Measurements from ENCODE around the gene PHACTR1.

PHACTR1 gene

GRCh38 chr6:13035606-13036005 is 319.0 kb downstream of the PHACTR1 start:
- Histone ChIP-seq H3K27me3 (ENCODE audit: control insufficient read depth in 1 of 2, insufficient read depth in 2 of 2, low read length in 2 of 2) (no peaks in the 10 kb centered on the region), H3K27ac (ENCODE audit: low read depth, low read length) (no peak overlapping the region), H3K36me3 (ENCODE audit: insufficient read depth, low read length) (no peaks in the 10 kb centered on the region), H3K9me3 (ENCODE audit: low read length) (no peaks in the 10 kb centered on the region), H3K4me1 (ENCODE audit: insufficient read depth, low read length) (peaks cover 12% of the 10 kb centered on the region), H3K4me3 (ENCODE audit: low read depth in 1 of 2, low read length in 2 of 2) (no peak overlapping the region), H3K9ac (ENCODE audit: low read length) (no peak overlapping the region)

GRCh38 chr6:13038315-13038714 is 321.7 kb downstream of the PHACTR1 start:
- H3K9me3 ChIP-seq (ENCODE audit: low read length): no peaks in the 10 kb centered on the region
- H3K4me3 ChIP-seq (ENCODE audit: low read depth in 1 of 2, low read length in 2 of 2): no peak overlapping the region
- no peaks in the 10 kb centered on the region for H3K27me3 ChIP-seq (ENCODE audit: control insufficient read depth in 1 of 2, insufficient read depth in 2 of 2, low read length in 2 of 2)
- H3K27ac ChIP-seq (ENCODE audit: low read depth, low read length): no peak overlapping the region
- no peaks in the 10 kb centered on the region for H3K36me3 ChIP-seq (ENCODE audit: insufficient read depth, low read length)
- H3K4me1 ChIP-seq (ENCODE audit: insufficient read depth, low read length): peaks cover 12% of the 10 kb centered on the region
- H3K9ac ChIP-seq (ENCODE audit: low read length): no peak overlapping the region

GRCh38 chr6:13038741-13039190 is 322.2 kb downstream of the PHACTR1 start:
- peaks cover 12% of the 10 kb centered on the region for H3K4me1 ChIP-seq (ENCODE audit: insufficient read depth, low read length)
- H3K27ac ChIP-seq (ENCODE audit: low read depth, low read length): no peak overlapping the region

GRCh38 chr6:13044390-13044789 is 327.8 kb downstream of the PHACTR1 start:
- H3K27me3 ChIP-seq (ENCODE audit: control insufficient read depth in 1 of 2, insufficient read depth in 2 of 2, low read length in 2 of 2): no peaks in the 10 kb centered on the region
- no peak overlapping the region for H3K4me3 ChIP-seq (ENCODE audit: low read depth in 1 of 2, low read length in 2 of 2)
- no peaks in the 10 kb centered on the region for H3K4me1 ChIP-seq (ENCODE audit: insufficient read depth, low read length)
- no peaks in the 10 kb centered on the region for H3K36me3 ChIP-seq (ENCODE audit: insufficient read depth, low read length)
- no peaks in the 10 kb centered on the region for H3K9me3 ChIP-seq (ENCODE audit: low read length)
- no peak overlapping the region for H3K9ac ChIP-seq (ENCODE audit: low read length)
- H3K27ac ChIP-seq (ENCODE audit: low read depth, low read length): no peak overlapping the region

More at GRCh38 chr6:13038741-13039190, 322.2 kb downstream of the PHACTR1 start:
- no peaks in the 10 kb centered on the region for H3K9me3 ChIP-seq (ENCODE audit: low read length)
- no peak overlapping the region for H3K9ac ChIP-seq (ENCODE audit: low read length)
- H3K36me3 ChIP-seq (ENCODE audit: insufficient read depth, low read length): no peaks in the 10 kb centered on the region
- H3K4me3 ChIP-seq (ENCODE audit: low read depth in 1 of 2, low read length in 2 of 2): no peak overlapping the region
- H3K27me3 ChIP-seq (ENCODE audit: control insufficient read depth in 1 of 2, insufficient read depth in 2 of 2, low read length in 2 of 2): no peaks in the 10 kb centered on the region

- Histone ChIP-seq H3K27ac (ENCODE audit: low read depth, low read length) (no peak overlapping the region), H3K9ac (ENCODE audit: low read length) (no peak overlapping the region), H3K4me1 (ENCODE audit: insufficient read depth, low read length) (no peaks in the 10 kb centered on the region), H3K9me3 (ENCODE audit: low read length) (no peaks in the 10 kb centered on the region), H3K4me3 (ENCODE audit: low read depth in 1 of 2, low read length in 2 of 2) (no peak overlapping the region), H3K27me3 (ENCODE audit: control insufficient read depth in 1 of 2, insufficient read depth in 2 of 2, low read length in 2 of 2) (no peaks in the 10 kb centered on the region), H3K36me3 (ENCODE audit: insufficient read depth, low read length) (no peaks in the 10 kb centered on the region)
Observed at GRCh38 chr6:13044896-13045295, 328.3 kb downstream of the PHACTR1 start.

GRCh38 chr6:13045676-13046075 is 329.1 kb downstream of the PHACTR1 start:
- Histone ChIP-seq H3K27ac (ENCODE audit: low read depth, low read length) (no peak overlapping the region), H3K4me1 (ENCODE audit: insufficient read depth, low read length) (no peaks in the 10 kb centered on the region), H3K36me3 (ENCODE audit: insufficient read depth, low read length) (no peaks in the 10 kb centered on the region), H3K4me3 (ENCODE audit: low read depth in 1 of 2, low read length in 2 of 2) (no peak overlapping the region), H3K9ac (ENCODE audit: low read length) (no peak overlapping the region), H3K9me3 (ENCODE audit: low read length) (no peaks in the 10 kb centered on the region), H3K27me3 (ENCODE audit: control insufficient read depth in 1 of 2, insufficient read depth in 2 of 2, low read length in 2 of 2) (no peaks in the 10 kb centered on the region)

GRCh38 chr6:13046084-13046483 is 329.5 kb downstream of the PHACTR1 start:
- Histone ChIP-seq H3K9me3 (ENCODE audit: low read length) (no peaks in the 10 kb centered on the region), H3K4me1 (ENCODE audit: insufficient read depth, low read length) (no peaks in the 10 kb centered on the region), H3K27ac (ENCODE audit: low read depth, low read length) (no peak overlapping the region)

GRCh38 chr6:13048113-13048512 is 331.5 kb downstream of the PHACTR1 start:
- H3K27me3 ChIP-seq (ENCODE audit: control insufficient read depth in 1 of 2, insufficient read depth in 2 of 2, low read length in 2 of 2): no peaks in the 10 kb centered on the region
- H3K9me3 ChIP-seq (ENCODE audit: low read length): no peaks in the 10 kb centered on the region
- H3K9ac ChIP-seq (ENCODE audit: low read length): no peak overlapping the region
- H3K36me3 ChIP-seq (ENCODE audit: insufficient read depth, low read length): no peaks in the 10 kb centered on the region
- H3K4me3 ChIP-seq (ENCODE audit: low read depth in 1 of 2, low read length in 2 of 2): no peak overlapping the region
- no peak overlapping the region for H3K27ac ChIP-seq (ENCODE audit: low read depth, low read length)
- H3K4me1 ChIP-seq (ENCODE audit: insufficient read depth, low read length): no peaks in the 10 kb centered on the region

More at GRCh38 chr6:13046084-13046483, 329.5 kb downstream of the PHACTR1 start:
- Histone ChIP-seq H3K4me3 (ENCODE audit: low read depth in 1 of 2, low read length in 2 of 2) (no peak overlapping the region), H3K9ac (ENCODE audit: low read length) (no peak overlapping the region), H3K27me3 (ENCODE audit: control insufficient read depth in 1 of 2, insufficient read depth in 2 of 2, low read length in 2 of 2) (no peaks in the 10 kb centered on the region), H3K36me3 (ENCODE audit: insufficient read depth, low read length) (no peaks in the 10 kb centered on the region)

- Histone ChIP-seq H3K27me3 (ENCODE audit: control insufficient read depth in 1 of 2, insufficient read depth in 2 of 2, low read length in 2 of 2) (no peaks in the 10 kb centered on the region), H3K4me1 (ENCODE audit: insufficient read depth, low read length) (no peaks in the 10 kb centered on the region), H3K4me3 (ENCODE audit: low read depth in 1 of 2, low read length in 2 of 2) (no peak overlapping the region), H3K36me3 (ENCODE audit: insufficient read depth, low read length) (no peaks in the 10 kb centered on the region), H3K9ac (ENCODE audit: low read length) (no peak overlapping the region), H3K9me3 (ENCODE audit: low read length) (no peaks in the 10 kb centered on the region), H3K27ac (ENCODE audit: low read depth, low read length) (no peak overlapping the region)
Observed at GRCh38 chr6:13049666-13050254, 333.2 kb downstream of the PHACTR1 start.

GRCh38 chr6:13053006-13053461 is 336.5 kb downstream of the PHACTR1 start:
- H3K4me3 ChIP-seq (ENCODE audit: low read depth in 1 of 2, low read length in 2 of 2): no peak overlapping the region
- H3K27ac ChIP-seq (ENCODE audit: low read depth, low read length): no peak overlapping the region

GRCh38 chr6:13058051-13058450 is 341.5 kb downstream of the PHACTR1 start:
- Histone ChIP-seq H3K27ac (ENCODE audit: low read depth, low read length) (no peak overlapping the region), H3K36me3 (ENCODE audit: insufficient read depth, low read length) (no peaks in the 10 kb centered on the region), H3K9me3 (ENCODE audit: low read length) (no peaks in the 10 kb centered on the region), H3K4me1 (ENCODE audit: insufficient read depth, low read length) (no peaks in the 10 kb centered on the region), H3K9ac (ENCODE audit: low read length) (no peak overlapping the region), H3K27me3 (ENCODE audit: control insufficient read depth in 1 of 2, insufficient read depth in 2 of 2, low read length in 2 of 2) (no peaks in the 10 kb centered on the region), H3K4me3 (ENCODE audit: low read depth in 1 of 2, low read length in 2 of 2) (no peak overlapping the region)

More at GRCh38 chr6:13053006-13053461, 336.5 kb downstream of the PHACTR1 start:
- Histone ChIP-seq H3K9me3 (ENCODE audit: low read length) (no peaks in the 10 kb centered on the region), H3K36me3 (ENCODE audit: insufficient read depth, low read length) (no peaks in the 10 kb centered on the region), H3K27me3 (ENCODE audit: control insufficient read depth in 1 of 2, insufficient read depth in 2 of 2, low read length in 2 of 2) (no peaks in the 10 kb centered on the region), H3K9ac (ENCODE audit: low read length) (no peak overlapping the region), H3K4me1 (ENCODE audit: insufficient read depth, low read length) (no peaks in the 10 kb centered on the region)

GRCh38 chr6:13059026-13059425 is 342.5 kb downstream of the PHACTR1 start:
- no peaks in the 10 kb centered on the region for H3K27me3 ChIP-seq (ENCODE audit: control insufficient read depth in 1 of 2, insufficient read depth in 2 of 2, low read length in 2 of 2)
- H3K36me3 ChIP-seq (ENCODE audit: insufficient read depth, low read length): no peaks in the 10 kb centered on the region
- H3K9ac ChIP-seq (ENCODE audit: low read length): no peak overlapping the region
- H3K4me3 ChIP-seq (ENCODE audit: low read depth in 1 of 2, low read length in 2 of 2): no peak overlapping the region
- no peak overlapping the region for H3K27ac ChIP-seq (ENCODE audit: low read depth, low read length)
- no peaks in the 10 kb centered on the region for H3K9me3 ChIP-seq (ENCODE audit: low read length)
- no peaks in the 10 kb centered on the region for H3K4me1 ChIP-seq (ENCODE audit: insufficient read depth, low read length)

Measured in muscle layer of colon (tissue), 2 donors.